Retinal pigment epithelial cell (primary cell): ENCODE measurements around the gene EFHC2.

ENCODE experiments used
- DNase-seq: peaks from one replicate; pipeline ENCODE4 v3.0.0-alpha.2; 2010; ENCODE audit warnings: low read depth
- H3K4me3 ChIP-seq: 2 replicates; pipeline ENCODE4 v1.5.1; 2011; ENCODE audit warnings: mild to moderate bottlenecking, low read length, control low read depth, moderate library complexity
- CTCF ChIP-seq: conservative IDR thresholded peaks from 2 replicates; pipeline ENCODE4 v1.5.1; 2011; ENCODE audit warnings: low read depth, low read length, control low read depth, inconsistent platforms

The EFHC2 gene

GRCh38 chrX:44105228-44105913 is 238.1 kb downstream of the EFHC2 start:
- DNase-seq: no peak
- no peak for TF ChIP-seq CTCF
- H3K4me3 ChIP-seq: no peak overlapping the region

DNA sequence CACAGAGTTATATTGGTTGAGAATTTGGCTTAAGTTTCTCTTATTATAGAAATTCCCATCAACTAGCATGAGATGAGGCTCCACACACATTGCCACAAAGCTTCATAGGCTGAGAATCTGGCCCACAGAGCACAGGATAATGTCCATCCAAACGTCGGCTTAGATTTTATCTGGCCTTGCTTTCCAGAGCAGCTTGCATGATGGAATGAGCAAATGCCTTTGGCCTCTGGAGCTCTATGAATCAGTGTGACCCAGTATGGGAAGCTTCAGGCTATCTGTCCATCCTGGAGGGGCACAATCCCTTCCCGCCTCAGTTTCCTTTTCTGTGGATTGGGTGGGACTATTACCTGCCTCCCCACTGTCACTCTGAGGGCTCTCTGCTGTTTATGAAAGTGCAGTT is 238.8 kb downstream of the EFHC2 start:
- TF ChIP-seq CTCF: no peak
- H3K4me3 ChIP-seq: no peak overlapping the region
- no peak for DNase-seq

- no peak overlapping the region for H3K4me3 ChIP-seq
- no peak for DNase-seq
- no peak for TF ChIP-seq CTCF
These were observed 242.2 kb downstream of the EFHC2 start for GRCh38 chrX:44101281-44101680.

- TF ChIP-seq CTCF: no peak
- H3K4me3 ChIP-seq: no peak overlapping the region
- DNase-seq: no peak
These were observed 244.1 kb downstream of the EFHC2 start for GRCh38 chrX:44099366-44099765.
